Heart right ventricle (tissue), 16 donors: Measurements from ENCODE around the gene TBC1D22A. TPM values are rescaled to one million over a fixed set of nuclear protein-coding genes. Genes with fewer than 3 reads are reported as not detected.

ENCODE experiments used
- ATAC-seq, 8 donors: fragments of 200-7000 bp; cut with Tn5 transposase; one replicate each; pipeline ENCODE4 v1.9.1; 2020; ENCODE audit warnings: mild to moderate bottlenecking in 8 of 8, moderate library complexity in 8 of 8, moderate number of reproducible peaks in 1 of 8
- DNase-seq, 2 donors: peaks; one replicate each; pipeline ENCODE4 v3.0.0-alpha.2; 2020
- H3K27ac ChIP-seq, 10 donors: fragments of 200-600 bp; sonication (generic) in 2 of 10; one replicate each; pipeline versions ENCODE4 v1.5.0 to v1.8.0; 2020 to 2022; ENCODE audit warnings: mild to moderate bottlenecking in 3 of 10
- H3K27me3 ChIP-seq, 7 donors: fragments of 200-600 bp; one replicate each; pipeline ENCODE4 v1.8.0; 2021 to 2022; ENCODE audit warnings: mild to moderate bottlenecking in 2 of 7
- H3K36me3 ChIP-seq, 9 donors: fragments of 200-600 bp; sonication (generic) in 1 of 9; one replicate each; pipeline versions ENCODE4 v1.5.0 to v1.8.0; 2020 to 2022; ENCODE audit warnings: mild to moderate bottlenecking in 2 of 9
- H3K4me1 ChIP-seq, 9 donors: fragments of 200-600 bp; sonication (generic) in 1 of 9; one replicate each; pipeline versions ENCODE4 v1.5.0 to v1.8.0; 2020 to 2022; ENCODE audit warnings: mild to moderate bottlenecking in 4 of 9
- H3K4me3 ChIP-seq, 10 donors: fragments of 200-600 bp; sonication (generic) in 2 of 10; one replicate each; pipeline versions ENCODE4 v1.5.0 to v1.8.0; 2020 to 2022; ENCODE audit warnings: mild to moderate bottlenecking in 7 of 10, moderate library complexity in 2 of 10
- H3K9me3 ChIP-seq, 11 donors: fragments of 200-600 bp in 10 of 11; sonication (generic) in 2 of 11; one replicate each; pipeline versions ENCODE4 v1.5.0 to v1.8.0; 2013 to 2022; ENCODE audit warnings: mild to moderate bottlenecking in 2 of 11, control low read depth in 1 of 11, moderate library complexity in 1 of 11
- WGBS, 2 donors: extraction: QIAGEN DNeasy Blood & Tissue Kit; methylation state at CpG; one replicate each; pipeline ENCODE4 v1.1.7; 2013; ENCODE audit warnings: inconsistent platforms in 1 of 2; 5-methylcytosine and 5-hydroxymethylcytosine counted together
- intact Hi-C, 10 donors: fragments of 100-400 bp; cut with DNase I; formaldehyde crosslinking; loops; one replicate each; pipeline versions ENCODE4 v1.11.1 to v1.14.2; 2022
- polyA plus RNA-seq, 2 donors: library from polyadenylated mRNA; stranded (reverse); fragments of 200-250 nt; gene quantifications; one replicate each; pipeline ENCODE4 v1.2.3, GENCODE V29; 2013
- total RNA-seq, 10 donors: library from RNA; stranded (reverse); fragmentation: NEBNext Ultra II Directional in 3 of 10; extraction: Animal tissue kit (Norgen Biotek cat#: 25700) in 3 of 10; gene quantifications; one replicate each; pipeline versions ENCODE4 v1.2.1 to v1.2.4, GENCODE V29; 2021 to 2023
- TF ChIP-seq, protein P1 (sequence below), 9 donors: fragments of 200-600 bp; sonication (generic) in 2 of 9; IDR thresholded peaks; one replicate each; pipeline versions ENCODE4 v1.5.0 to v1.8.0; 2021 to 2022; ENCODE audit warnings: antibody characterized with exemption in 9 of 9, mild to moderate bottlenecking in 5 of 9, moderate library complexity in 1 of 9
- donor health status: Arrhythmogenic right ventricular cardiomyopathy.
- donor health status: ischemic (EF 13 %, LVEDD 7.1; RV severe dilation, severe dysfunction).
- donor health status: healthy with polysubstance abuse.
- donor health status: DM: no; HTN: yes; CAD: no.
- donor health status: DM: no; HTN: no; CAD: no.
- donor health status: ischemic (EF 25% LVEDD 6.9; RV normal size, moderate dysfunction).
- donor health status: ischemic (EF 25% LVEDD 5.7; RV mildly dilated, moderate dysfunction).
- donor health status: healthy.
- donor health status: DM: yes; HTN: yes; CAD: no.
- donor health status: Ischemic cardiomyopathy.
- donor health status: ischemic (EF 35%, LVEDD 5.7; RV mildly dilated, moderate dysfunction).
- donor health status: nonischemic (EF 11% LVEDD 7.7; RV severe dilation, severe dysfunction).
- donor health status: DM: yes; HTN: yes; CAD: no.
- donor health status: PGD.
- donor health status: ischemic (EF 29% LVEDD 5.4; RV normal size, mild dysfunction).
- donor health status: nonischemic (EF 23%, LVEDD 6.1; RV moderate dilation, normal function).

Gene TBC1D22A
- total and polyA plus RNA-seq, 12 donors = 7.2 to 27.9 (median 17.9) TPM

DNA sequence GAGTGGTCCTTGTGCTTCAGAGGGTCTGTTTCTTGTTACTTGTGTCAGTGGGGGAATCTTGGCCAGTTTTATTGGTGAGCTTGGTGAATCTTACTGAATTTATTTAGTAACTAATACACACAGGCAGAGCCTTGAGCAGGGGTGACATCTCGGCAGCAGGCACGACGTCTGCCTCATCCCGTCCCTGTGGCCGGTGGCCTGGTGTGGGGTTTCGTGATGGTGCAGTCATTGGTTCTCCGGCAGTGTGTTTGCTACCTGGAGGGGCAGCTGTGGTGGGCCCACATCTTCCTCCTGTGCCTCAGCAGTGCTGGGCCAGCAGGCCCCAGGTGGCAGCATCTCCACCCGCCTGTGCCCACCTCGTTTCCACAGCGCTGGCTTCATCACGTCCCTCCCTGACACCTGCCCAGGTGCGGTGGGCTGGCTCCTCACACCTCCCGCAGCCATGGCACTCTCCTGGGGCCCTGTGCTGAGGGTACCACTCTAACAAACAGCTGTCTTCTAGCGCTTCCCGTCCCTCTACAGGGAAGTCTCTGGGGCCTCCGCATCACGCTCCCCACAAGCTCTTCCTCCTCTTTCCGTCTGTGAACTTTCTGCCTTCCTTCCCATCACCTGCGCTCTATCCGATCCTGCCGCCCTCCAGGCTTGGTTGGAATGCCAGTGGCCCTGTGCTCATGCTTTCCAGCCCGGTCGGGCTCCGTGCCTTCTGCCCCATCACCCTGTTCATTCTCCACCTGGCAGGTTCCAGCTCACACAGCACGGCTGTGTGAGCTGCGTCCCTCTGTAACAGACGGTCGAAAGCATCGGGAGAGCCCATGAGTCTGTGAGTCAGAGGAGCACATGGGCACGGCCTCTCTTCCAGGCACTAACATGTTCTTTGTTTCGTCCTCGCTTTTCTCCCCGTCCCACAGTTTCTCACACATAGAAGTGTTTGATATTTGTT is 203.4 kb downstream of the TBC1D22A start:
- no peaks in the 10 kb centered on the region for H3K9me3 ChIP-seq
- H3K27ac ChIP-seq = peak overlapping the region in 1 of 10 donors; percentile 26
- ATAC-seq (peak in 1 of 8 donors; percentile 29), DNase-seq (no peak)
- WGBS, 2 donors = 92 to 94% methylated on average over 33 of the region's 33 CpGs
- peaks cover 5 to 18% (median 6%) of the 10 kb centered on the region in 9 donors for H3K4me1 ChIP-seq
- H3K36me3 ChIP-seq = no peaks in the 10 kb centered on the region
- no peak overlapping the region for H3K4me3 ChIP-seq
- TF ChIP-seq, protein P1, sequence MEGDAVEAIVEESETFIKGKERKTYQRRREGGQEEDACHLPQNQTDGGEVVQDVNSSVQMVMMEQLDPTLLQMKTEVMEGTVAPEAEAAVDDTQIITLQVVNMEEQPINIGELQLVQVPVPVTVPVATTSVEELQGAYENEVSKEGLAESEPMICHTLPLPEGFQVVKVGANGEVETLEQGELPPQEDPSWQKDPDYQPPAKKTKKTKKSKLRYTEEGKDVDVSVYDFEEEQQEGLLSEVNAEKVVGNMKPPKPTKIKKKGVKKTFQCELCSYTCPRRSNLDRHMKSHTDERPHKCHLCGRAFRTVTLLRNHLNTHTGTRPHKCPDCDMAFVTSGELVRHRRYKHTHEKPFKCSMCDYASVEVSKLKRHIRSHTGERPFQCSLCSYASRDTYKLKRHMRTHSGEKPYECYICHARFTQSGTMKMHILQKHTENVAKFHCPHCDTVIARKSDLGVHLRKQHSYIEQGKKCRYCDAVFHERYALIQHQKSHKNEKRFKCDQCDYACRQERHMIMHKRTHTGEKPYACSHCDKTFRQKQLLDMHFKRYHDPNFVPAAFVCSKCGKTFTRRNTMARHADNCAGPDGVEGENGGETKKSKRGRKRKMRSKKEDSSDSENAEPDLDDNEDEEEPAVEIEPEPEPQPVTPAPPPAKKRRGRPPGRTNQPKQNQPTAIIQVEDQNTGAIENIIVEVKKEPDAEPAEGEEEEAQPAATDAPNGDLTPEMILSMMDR (IDR thresholded peaks at IDR 0.05) = no peak
- H3K27me3 ChIP-seq = no peaks in the 10 kb centered on the region
- intact Hi-C loops = no loop called here

DNA sequence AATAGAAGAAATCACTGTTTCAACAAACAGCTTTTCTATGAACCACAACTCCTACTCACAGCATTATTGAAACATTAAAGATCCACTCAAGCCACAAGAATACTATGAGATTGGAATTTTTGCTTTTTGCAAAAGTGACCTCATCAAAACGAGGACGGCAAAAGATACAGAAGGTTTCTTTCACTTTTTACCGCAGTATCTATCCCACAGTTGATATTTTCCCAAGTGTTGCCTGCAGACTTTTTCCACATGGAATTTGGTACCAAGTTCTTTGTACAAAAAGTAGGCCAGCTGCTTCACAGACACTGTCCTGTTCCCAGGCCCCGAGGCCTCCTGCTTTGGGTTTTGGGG is 204.0 kb downstream of the TBC1D22A start:
- Histone ChIP-seq H3K4me1 (peaks cover 9 to 24% (median 12%) of the 10 kb centered on the region in 9 donors), H3K9me3 (no peaks in the 10 kb centered on the region), H3K27ac (peak overlapping the region in 1 of 10 donors; percentile 31), H3K36me3 (no peaks in the 10 kb centered on the region), H3K27me3 (no peaks in the 10 kb centered on the region), H3K4me3 (no peak overlapping the region)
- TF ChIP-seq, protein P1 (IDR thresholded peaks at IDR 0.05) = no peak
- DNase-seq = no peak
- WGBS, 2 donors = 79 to 83% methylated on average over 4 of the region's 4 CpGs
- intact Hi-C loops = no loop called here
- ATAC-seq = no peak

DNA sequence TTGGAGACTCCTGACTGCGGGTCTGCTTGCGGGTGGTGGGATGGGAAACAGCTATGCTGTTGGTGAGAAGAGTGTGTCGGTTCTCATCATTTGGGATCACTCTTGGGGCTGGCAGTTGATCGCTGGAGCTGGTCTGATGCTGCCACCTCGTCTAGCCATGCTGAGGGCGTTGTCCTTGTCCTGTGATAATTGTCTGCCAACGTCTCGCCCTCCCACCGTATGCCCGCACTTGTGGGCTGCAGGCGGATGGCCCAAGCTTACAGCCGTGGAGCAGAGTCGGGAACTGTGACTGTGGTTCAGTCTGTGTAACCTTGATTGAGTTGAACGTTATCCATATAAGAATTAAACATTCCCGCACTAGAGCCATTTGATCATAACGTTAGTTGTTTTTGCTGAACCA is 204.4 kb downstream of the TBC1D22A start:
- no peaks in the 10 kb centered on the region for H3K36me3 ChIP-seq
- peaks cover 13 to 28% (median 16%) of the 10 kb centered on the region in 9 donors for H3K4me1 ChIP-seq
- H3K9me3 ChIP-seq = no peaks in the 10 kb centered on the region
- H3K4me3 ChIP-seq = no peak overlapping the region
- WGBS, 2 donors = 94% methylated on average over 16 of the region's 16 CpGs
- TF ChIP-seq, protein P1 (IDR thresholded peaks at IDR 0.05) = no peak
- DNase-seq (no peak), ATAC-seq (no peak)
- intact Hi-C loops = no loop called here
- H3K27me3 ChIP-seq = no peaks in the 10 kb centered on the region
- H3K27ac ChIP-seq = peak overlapping the region in 1 of 10 donors; percentile 31

DNA sequence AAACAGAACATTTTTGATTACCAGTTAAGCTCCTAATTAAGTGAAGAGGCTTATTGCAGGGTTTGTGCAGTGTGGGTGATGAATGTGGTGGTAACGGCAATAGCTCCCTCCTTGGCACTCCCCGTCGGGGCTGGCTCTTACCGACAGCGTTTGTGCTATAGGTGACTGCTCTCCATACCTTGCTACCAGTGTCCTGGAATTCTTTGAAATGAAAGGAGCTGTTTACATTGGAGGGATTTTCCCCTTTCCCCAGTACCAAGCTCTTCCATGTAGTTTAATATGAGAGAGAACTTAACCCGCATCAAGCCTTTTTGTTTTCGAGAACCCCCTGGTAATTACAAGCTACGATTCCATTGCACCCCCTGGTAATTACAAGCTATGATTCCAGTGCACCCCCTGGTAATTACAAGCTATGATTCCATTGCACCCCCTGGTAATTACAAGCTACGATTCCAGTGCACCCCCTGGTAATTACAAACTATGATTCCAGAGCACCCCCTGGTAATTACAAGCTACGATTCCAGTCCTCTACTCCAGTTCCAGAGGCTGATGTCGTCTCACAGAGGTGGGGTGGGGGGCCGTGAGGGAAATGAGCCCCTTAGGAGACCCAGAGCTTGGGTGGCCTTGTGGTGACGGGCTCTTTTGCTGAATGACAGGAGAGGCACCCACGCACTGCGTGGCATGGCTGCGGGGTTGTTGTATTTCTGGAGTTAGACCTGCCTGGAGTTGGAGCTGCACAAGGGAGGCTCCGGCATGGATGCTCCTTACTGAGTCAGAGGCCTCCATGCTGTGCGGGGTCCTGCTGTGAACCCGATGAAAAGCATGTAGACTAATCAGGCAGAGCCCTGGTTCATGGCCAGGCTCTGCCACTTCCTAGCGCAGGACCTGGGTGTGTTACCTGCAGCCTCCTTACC is 205.3 kb downstream of the TBC1D22A start:
- TF ChIP-seq, protein P1 (IDR thresholded peaks at IDR 0.05) = no peak
- H3K36me3 ChIP-seq = no peaks in the 10 kb centered on the region
- no peak overlapping the region for H3K27ac ChIP-seq
- peaks cover 17 to 37% (median 22%) of the 10 kb centered on the region in 9 donors for H3K4me1 ChIP-seq
- H3K9me3 ChIP-seq = no peaks in the 10 kb centered on the region
- H3K4me3 ChIP-seq = no peak overlapping the region
- ATAC-seq (no peak), DNase-seq (no peak)
- no peaks in the 10 kb centered on the region for H3K27me3 ChIP-seq
- WGBS, 2 donors = 96% methylated on average over 20 of the region's 20 CpGs
- intact Hi-C loops = no loop called here
